ENCODE data around the gene CCDC28B.
A peak's percentile ranks its signal among the peaks of the same experiment; 100 is the strongest.

Gene CCDC28B

GRCh38 chr1:32247452-32247851, 47.1 kb downstream of the CCDC28B start:
- TF ChIP-seq TAF1 (IDR thresholded peaks at IDR 0.05; ENCODE audit: borderline replicate concordance, insufficient read depth, low read length) (no peak), POLR2AphosphoS5 (IDR thresholded peaks at IDR 0.05; ENCODE audit: low read depth, low read length) (no peak), REST (IDR thresholded peaks at IDR 0.05; ENCODE audit: insufficient read depth in 1 of 2, low read depth in 2 of 2, low read length in 2 of 2) (no peak), FOXP2 (optimal IDR thresholded peaks at IDR 0.05; ENCODE audit: borderline replicate concordance, extremely low read depth, extremely low read length, insufficient read depth) (no peak), SIN3A (IDR thresholded peaks at IDR 0.05; ENCODE audit: borderline replicate concordance, insufficient read depth, low read length) (no peak)

- TF ChIP-seq POLR2AphosphoS5 (IDR thresholded peaks at IDR 0.05; ENCODE audit: low read depth, low read length) = no peak
- TF ChIP-seq REST (IDR thresholded peaks at IDR 0.05; ENCODE audit: insufficient read depth in 1 of 2, low read depth in 2 of 2, low read length in 2 of 2) = no peak
- no peak for TF ChIP-seq TAF1 (IDR thresholded peaks at IDR 0.05; ENCODE audit: borderline replicate concordance, insufficient read depth, low read length)
- peak; percentile 82 for TF ChIP-seq FOXP2 (optimal IDR thresholded peaks at IDR 0.05; ENCODE audit: borderline replicate concordance, extremely low read depth, extremely low read length, insufficient read depth)
- 0 out of 2 replicates have a peak, but pooled peaks have one; percentile 27 for TF ChIP-seq SIN3A (IDR thresholded peaks at IDR 0.05; ENCODE audit: borderline replicate concordance, insufficient read depth, low read length)
Observed at GRCh38 chr1:32247983-32248889, 47.8 kb downstream of the CCDC28B start.

- no peak for TF ChIP-seq REST (IDR thresholded peaks at IDR 0.05; ENCODE audit: insufficient read depth in 1 of 2, low read depth in 2 of 2, low read length in 2 of 2)
- TF ChIP-seq SIN3A (IDR thresholded peaks at IDR 0.05; ENCODE audit: borderline replicate concordance, insufficient read depth, low read length) = no peak
- TF ChIP-seq TAF1 (IDR thresholded peaks at IDR 0.05; ENCODE audit: borderline replicate concordance, insufficient read depth, low read length) = no peak
- no peak for TF ChIP-seq FOXP2 (optimal IDR thresholded peaks at IDR 0.05; ENCODE audit: borderline replicate concordance, extremely low read depth, extremely low read length, insufficient read depth)
- TF ChIP-seq POLR2AphosphoS5 (IDR thresholded peaks at IDR 0.05; ENCODE audit: low read depth, low read length) = no peak
Observed at GRCh38 chr1:32249831-32250525, 49.6 kb downstream of the CCDC28B start.

GRCh38 chr1:32250893-32251716, 50.7 kb downstream of the CCDC28B start, which contains the start of gene LCK:
TSS of gene LCK (plus strand) at chr1:32251265. CDS start at chr1:32274330, 23,065 bp downstream.
- no peak for TF ChIP-seq SIN3A (IDR thresholded peaks at IDR 0.05; ENCODE audit: borderline replicate concordance, insufficient read depth, low read length)
- no peak for TF ChIP-seq REST (IDR thresholded peaks at IDR 0.05; ENCODE audit: insufficient read depth in 1 of 2, low read depth in 2 of 2, low read length in 2 of 2)
- TF ChIP-seq FOXP2 (optimal IDR thresholded peaks at IDR 0.05; ENCODE audit: borderline replicate concordance, extremely low read depth, extremely low read length, insufficient read depth) = no peak
- TF ChIP-seq TAF1 (IDR thresholded peaks at IDR 0.05; ENCODE audit: borderline replicate concordance, insufficient read depth, low read length) = no peak

Measured in PFSK-1 (cell line).